GM19238 (cell line): Measurements from ENCODE around the gene SPATS2L.
A peak's percentile ranks its signal among the peaks of the same experiment; 100 is the strongest.

Source experiments
- DNase-seq: peaks from one replicate; pipeline ENCODE4 v3.0.0; 2011; ENCODE audit warnings: low spot score; ENCODE audit not compliant: insufficient read length

Gene SPATS2L, protein sequence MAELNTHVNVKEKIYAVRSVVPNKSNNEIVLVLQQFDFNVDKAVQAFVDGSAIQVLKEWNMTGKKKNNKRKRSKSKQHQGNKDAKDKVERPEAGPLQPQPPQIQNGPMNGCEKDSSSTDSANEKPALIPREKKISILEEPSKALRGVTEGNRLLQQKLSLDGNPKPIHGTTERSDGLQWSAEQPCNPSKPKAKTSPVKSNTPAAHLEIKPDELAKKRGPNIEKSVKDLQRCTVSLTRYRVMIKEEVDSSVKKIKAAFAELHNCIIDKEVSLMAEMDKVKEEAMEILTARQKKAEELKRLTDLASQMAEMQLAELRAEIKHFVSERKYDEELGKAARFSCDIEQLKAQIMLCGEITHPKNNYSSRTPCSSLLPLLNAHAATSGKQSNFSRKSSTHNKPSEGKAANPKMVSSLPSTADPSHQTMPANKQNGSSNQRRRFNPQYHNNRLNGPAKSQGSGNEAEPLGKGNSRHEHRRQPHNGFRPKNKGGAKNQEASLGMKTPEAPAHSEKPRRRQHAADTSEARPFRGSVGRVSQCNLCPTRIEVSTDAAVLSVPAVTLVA

DNA sequence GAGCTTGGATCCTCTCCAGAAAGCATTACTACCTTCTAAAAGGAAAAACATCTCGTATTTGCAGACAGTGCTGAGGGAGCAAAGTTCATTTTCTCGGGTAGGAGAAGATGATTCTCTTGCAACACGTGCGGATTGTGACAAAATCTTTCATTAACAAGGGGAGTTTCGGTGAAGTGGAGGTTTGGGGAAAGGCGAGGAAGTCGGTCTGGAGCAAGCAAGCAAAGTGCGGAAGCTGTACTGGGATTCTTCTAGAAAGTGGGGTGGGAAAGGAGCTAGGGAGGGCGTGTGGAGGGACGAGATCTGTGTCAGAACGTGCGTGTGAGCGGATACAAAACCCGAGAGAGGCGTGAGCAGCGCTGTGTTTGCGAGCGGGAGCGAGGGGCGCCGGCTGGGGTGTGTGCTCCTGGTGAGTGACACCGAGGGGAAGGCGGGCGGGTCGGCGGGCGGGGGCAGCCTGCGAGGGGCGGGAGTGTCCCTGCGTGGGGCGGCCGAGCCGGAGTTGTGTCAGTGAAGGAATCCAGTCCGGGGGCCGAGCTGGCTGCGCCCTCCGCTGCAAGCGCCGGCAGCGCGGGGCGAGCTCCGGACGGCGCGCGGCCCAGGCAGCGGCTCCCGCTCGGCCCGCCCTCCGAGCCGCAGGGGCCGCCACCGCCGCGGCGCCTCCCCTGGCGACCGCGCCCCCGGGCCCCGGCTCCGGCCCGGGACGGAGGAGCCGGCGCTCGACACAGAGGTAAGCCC, at the start of gene SPATS2L:
SPATS2L (plus strand) TSS at position 498 of the 735 bp plus-strand sequence. CDS start 82,552 bp downstream, outside the sequence.
- DNase-seq = peak; percentile 62

DNA sequence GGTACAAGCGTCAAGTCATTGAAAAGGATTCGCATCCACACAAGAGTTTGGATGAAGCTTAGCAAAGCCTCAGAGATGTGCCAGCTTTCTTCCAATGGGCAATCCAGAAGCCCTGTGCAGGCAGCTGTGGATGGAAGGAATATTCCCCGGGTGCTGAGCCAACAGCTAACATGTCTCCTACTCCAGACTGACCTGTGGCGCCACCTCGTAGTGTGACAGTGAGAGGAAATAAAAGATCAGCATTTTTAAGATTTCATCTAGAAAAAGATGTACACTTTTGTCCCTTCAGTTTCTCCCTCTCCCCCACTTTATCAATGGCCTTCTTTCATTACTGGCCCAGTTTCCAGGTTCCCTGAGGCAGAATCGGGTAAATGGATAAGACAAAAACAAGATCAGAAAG, 48.9 kb upstream of the SPATS2L start:
- no peak for DNase-seq

DNA sequence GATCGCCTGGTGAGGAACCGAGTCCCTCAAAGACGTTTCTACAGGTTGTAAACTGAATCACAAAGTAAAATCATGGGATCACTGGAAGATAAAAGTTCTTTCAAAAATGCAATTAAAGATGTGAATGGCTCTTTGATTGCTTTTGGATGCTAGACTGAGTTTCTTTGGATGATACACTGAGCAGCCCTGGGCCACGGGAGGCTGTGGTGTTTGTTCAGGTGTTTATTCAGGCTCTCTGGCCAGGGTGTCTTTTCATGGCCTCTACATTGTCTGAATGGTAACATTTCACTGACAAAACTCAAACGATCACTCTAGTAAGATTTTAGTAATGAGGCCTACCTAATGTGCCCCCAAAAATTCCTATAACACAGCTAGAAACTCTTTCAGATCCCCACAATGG, 48.4 kb upstream of the SPATS2L start:
- DNase-seq = no peak

DNA sequence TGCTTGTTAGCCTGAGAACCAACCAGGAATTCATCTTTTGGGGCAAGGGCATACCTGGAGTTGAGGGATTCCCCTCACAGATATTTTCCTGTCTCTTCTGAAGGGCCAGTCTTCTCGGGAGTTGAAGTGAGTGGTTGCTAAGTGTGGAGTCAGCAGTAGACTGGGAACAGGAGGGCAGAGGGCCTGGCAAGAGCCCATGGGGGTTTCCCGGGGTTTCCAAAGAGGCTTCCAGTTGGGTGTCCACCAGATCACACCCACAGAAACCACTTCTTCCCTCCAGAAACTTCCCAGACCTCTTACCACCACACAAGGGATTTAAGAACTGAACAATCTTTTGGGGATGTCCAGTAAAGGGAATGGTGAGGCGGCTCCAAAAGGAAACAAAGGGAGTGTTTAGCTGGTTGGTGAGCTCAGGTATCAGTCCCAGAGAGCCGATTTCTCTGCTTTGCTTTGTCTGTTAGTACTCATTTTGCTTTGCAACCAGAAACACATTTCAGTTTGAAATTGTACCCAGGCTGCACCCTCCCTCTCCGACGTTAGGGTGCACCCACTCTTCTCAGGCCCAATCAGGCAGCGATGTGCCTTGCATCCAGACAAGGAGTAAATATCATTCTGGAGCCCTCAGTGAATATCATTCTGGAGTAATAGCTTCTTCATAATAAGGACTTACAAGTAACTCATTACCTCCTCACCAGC, 47.5 kb upstream of the SPATS2L start:
- DNase-seq = no peak

DNA sequence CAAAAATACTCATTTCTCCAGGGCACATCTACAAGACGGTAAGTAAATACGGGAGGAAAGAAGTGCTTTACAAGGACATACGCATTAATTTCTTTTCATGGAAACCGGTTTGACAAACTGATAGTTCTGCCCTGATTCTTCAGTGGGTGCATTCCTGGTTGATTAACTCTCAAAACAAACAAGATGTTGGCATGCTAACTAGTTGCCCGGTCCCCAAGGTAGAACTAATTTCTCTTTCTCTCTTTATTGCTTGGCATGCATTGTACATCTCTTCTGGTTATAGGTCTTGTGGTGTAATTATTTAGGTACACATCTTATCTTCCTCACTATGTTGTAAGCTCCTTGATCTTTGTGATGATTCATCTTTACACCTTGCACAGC, 46.9 kb upstream of the SPATS2L start:
- DNase-seq = no peak

DNA sequence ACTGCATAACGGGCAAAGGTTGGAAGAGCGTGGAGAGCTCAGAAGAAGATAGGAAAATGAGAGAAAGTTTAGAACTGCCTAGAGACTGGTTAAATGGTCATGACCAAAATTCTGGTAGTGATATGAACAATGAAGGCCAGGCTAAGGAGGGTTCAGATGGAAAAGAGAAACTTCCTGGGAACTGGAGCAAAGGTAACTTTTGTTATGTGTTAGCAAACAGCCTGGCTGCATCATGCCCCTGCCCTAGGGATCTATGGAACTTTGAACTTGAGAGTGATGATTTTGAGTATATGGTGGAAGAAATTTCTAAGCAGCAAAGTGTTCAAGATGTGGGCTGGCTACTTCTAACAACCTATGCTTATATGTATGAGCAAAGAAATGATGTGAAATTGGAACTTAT, 44.4 kb upstream of the SPATS2L start:
- no peak for DNase-seq

DNA sequence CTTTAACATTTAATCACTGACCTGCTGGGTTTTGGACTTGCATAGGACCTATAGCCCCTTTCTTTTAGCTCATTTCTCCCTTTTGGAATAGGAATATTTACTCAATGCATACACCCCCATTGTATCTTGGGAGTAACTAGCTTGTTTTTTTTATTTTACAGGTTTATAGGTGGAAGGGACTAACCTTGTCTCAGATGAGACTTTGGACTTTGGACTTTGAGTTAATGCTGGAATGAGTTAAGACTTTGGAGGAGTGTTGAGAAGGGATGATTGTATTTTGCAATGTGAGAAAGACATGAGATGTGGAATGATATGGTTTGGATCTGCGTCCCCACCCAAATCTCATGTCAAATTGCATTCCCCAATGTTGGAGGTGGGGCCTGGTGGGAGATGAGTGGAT, 43.2 kb upstream of the SPATS2L start:
- no peak for DNase-seq

DNA sequence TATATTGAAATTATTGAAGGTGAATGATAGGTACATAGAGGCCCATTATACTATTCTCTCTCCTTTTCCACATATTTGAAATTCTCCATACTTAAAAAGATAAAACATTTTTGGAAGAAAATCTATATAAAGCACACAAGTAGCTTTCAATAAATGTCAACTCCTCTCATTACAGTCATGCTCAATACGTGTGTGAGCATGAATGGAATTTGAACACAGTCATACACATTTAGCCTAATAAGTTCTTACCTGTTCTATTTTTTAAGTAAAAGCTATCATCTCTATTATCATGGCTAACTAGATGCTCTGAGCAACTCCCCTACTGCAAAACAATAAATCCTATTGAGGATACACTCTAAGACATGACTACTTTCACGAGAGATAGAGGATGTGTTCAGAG, 41.9 kb upstream of the SPATS2L start:
- DNase-seq = no peak

DNA sequence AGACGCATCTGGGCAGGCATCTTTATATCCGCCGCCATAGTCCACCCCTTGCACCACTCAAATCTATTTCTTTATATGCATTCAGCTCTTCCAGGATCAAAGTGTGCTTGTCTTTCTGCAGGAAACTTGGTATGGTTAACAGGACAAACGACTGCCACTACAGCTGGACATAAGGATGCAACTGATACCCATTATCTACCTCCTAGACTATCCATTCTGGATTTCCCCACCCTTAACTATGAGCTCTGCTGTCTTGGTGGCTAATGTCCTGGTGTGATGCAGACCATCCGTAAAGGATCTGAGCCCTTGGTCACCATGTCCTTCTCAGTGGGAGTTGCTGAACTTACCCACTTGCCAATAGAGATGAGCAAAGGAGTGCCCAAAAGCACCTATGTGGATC, 40.1 kb upstream of the SPATS2L start:
- DNase-seq = no peak

DNA sequence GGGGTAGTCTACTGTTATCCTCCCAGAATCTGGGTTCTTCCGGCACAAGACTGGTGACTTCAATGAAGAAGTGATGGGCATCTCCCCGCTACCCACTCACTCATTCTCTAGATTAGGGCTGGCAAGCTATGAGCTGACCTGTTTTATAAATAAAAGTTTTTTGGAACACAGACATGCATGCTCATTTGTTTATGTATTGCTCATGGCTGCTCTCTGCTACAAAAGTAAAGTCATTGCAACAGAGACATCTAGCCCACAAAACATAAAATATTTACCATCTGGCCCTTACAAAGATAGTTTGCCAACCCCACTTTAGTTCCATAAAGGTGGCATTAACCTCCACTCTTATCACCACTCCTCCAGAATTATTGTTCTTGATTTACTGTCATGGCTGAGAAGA, 39.1 kb upstream of the SPATS2L start:
- no peak for DNase-seq

DNA sequence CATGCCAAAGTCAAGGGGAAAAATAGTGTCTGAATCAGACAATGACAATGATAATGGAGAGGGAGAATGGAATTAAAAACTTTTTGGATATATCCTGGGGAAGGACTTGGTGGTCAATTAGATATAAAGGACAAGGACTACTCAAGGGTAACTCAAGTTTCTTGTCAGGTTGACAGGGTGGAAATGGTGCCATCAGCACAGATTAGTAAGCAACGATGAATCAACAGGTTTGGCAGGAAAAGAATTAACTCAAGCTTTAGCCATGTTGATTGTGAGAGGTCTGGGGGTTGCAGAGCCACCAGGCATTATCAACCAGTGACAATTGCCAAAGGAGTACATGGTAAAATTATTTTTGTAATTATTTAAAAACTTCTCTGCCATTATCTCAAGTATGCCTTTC, 35.8 kb upstream of the SPATS2L start:
- DNase-seq = no peak

DNA sequence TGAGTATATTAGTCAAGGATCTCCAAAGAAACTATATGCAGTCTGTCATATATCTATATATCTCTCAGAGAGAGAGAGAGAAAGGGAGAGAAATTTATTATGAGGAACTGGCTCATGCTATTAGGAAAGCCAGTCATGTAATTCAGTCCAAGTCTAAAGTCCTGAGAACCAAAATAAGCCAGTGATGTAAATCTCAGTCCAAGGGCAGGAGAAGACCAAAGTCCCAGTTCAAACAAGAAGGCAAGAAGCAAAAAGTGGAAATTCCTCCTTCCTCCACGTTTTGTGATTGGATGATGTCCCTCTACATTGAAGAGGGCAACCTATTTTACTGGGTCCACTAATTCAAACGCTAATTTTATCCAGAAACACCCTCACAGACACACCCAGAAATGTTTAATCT, 34.2 kb upstream of the SPATS2L start:
- no peak for DNase-seq

DNA sequence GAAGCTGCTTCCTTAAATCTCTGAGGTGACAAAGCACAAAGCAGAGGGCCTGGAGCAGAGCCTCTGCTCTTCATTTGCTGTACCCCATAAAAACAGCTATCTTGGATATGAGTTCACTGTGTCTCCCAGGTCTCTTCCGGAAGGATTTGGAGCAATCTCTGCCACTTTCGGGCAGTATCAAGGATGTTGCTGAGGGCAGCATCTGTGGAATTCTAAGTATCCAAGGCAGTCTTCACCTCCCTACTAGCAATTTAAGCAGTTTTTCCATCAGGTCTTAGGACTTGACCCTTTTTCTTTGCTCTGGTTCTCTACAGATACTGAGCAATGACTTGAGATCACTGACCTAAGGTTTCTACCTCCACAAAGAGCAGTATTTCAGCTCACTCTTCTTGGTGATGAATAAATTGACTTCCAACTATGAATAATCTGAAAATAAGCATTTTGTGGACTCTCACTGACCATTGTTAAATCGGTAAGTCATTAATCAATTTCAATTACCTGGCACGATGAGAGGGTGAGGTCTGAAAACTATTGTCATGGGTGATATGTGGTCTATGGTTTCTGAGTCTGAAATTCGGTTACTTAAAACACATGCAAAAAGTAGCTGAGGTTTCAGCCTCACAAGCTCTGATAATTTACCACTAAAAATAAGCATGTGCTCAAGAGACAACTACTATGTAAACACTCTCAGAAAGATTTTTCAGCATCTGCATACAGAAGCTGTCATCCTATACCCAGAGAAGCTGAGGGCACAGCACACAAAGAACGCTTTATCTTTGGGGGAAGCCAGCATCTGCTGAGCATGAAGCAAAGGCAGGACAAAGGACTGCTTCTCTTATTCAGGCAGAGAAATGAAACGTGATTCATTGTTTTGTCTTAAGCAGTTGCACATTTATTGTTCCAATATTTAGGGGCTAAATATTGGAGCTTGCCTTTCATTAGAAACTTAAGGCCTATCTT, 32.1 kb upstream of the SPATS2L start:
- no peak for DNase-seq

DNA sequence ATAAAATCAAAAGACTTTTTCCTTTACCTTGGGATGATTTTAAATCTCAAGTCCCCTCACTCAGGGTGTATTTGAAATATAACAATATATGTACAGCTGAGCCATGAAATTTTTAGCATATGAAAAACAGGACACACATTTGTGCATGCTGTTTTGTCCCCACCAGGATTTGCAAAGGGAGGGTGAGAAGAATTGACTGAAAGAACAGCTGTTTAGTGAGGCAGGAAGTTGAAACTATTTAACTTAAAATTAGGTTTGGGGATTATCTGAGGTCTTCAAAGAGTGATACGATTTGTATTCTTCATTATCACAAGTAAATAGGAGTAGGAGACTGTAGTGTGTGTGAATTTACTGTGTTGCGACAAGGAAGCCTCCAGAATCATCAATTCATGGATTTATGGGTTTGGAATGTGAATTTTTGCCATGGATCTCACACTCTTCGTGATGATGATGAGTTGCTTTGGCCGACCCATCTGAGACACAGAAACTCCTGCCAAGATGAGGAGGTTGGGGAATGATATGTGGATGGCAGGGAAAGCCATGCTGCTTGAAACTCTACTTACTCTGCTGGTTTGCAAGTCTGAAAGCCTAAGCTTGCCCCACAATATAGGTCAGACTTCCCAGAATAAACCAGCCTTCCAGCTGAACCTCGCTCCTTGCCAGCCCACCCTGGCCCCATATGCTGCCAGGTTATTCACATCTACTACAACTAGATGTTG, 31.0 kb upstream of the SPATS2L start:
- no peak for DNase-seq

DNA sequence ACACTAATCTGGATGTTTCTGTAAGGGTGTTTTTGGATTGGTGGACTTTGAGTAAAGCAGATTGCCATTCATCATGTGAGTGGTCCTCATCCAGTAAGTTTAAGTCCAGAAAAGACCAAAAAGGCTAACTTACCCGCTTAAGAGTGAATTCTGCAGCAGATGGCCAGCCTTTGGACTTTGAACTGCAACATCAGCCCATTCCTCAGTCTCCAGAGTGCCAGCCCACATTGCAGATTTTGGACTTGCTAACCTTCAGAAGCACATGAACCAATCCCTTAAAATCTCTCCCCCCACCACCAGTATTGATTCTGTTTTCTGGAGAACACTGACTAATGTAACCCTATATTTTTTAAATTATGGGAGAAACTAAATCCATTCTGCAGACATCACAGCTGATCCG, 30.0 kb upstream of the SPATS2L start:
- DNase-seq = no peak

DNA sequence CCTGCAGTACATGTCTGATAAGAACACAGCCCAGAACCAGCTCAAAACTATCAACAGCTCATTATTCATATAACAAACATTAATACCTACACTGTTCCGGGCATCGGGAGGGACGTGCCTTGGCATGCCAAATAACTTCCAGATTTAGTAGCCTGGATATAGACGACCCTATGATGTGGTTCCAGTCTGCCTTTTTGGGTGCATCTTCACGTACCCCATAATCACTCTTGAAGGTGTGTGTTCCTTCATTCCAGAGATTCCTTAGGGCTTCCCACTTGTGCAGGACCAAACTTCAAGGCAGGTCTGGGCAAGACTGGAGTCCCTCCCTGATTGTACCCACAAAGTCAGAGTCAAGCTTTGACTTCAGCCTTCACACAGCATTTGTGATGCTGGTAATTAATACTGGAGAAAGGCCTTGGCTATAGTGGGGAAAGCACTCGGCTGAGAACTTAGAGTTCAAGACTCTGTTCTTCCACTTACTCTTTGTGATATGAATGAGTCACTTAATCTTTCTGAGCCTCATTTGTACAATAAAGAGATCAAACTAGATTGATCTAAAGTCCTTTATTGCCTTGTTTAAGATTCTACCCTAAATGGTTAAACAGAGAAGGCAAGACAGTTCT, 27.7 kb upstream of the SPATS2L start:
- DNase-seq = no peak

DNA sequence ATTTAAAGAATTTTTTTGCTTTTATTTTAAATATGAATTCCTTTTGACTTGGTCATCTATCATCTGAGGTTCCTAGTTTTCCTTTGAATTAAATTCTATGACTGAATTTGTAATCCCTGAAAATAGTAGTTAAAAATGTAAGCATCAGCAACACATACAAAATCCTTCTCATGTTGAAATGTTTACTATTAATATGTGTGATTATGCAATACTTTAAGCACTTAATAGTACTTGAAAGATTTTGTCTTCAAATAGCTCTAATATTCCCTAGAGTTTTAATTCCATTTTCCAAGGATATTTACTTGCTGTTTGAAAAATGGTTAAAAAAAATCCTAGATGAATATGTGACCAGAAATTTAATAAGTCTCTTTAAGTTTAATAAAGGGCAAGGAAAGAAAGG, 26.6 kb upstream of the SPATS2L start:
- DNase-seq = no peak

DNA sequence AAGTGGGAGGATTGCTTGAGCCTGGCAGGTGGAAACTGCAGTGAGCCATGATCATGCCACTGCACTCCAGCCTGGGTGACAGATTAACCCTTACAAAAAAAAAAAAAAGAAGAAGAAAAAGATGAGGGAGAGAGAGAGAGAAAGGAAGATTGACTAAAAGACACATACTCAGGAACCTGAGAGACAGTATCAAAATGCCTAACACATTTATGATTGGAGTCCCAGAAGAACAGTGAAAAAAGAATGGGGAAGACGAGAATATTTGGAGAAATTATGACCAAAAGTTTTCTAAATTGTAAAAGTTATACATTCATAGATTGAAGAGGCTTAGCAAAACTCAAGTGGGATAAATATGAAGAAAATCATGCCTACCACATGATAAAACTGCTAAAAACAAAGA, 19.9 kb upstream of the SPATS2L start:
- DNase-seq = no peak

DNA sequence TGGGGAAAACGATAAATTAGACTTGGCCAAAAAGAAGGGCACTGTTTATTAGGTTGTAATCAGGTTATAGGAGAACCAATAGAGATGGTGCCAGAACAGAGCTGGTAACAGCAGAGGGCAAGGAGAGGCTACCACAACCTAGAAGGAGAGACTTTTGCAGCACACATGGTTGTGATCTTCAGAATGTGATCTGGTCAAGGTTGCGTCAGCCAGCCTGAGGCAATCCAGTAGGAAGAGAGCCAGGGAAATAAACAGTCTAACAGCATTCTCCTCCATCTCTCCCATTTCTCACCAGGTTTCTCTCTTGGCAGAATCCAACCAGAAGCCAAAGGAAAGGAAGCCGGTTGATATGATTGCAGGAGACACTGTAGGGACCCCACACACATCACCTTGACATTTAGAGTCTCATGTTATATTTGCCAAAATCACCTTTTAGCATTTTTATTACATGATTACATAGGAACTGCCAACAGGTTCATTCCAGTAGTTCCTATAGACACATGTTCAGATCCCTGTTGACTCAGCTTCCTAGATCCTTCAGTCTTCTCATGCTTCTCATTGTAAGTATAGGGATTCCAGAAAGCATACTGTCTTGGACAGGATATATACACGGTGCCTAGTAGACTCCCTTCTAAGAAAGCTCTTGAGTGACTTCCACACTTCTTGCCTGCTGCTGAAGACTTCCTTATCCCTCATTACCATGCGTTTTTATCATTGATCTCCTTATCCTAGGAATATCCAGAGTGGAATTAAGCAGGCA, 17.6 kb upstream of the SPATS2L start:
- no peak for DNase-seq
